IMR-90 (cell line): ENCODE results near the gene TAS2R8. TPM values are rescaled to one million over a fixed set of nuclear protein-coding genes. Genes with fewer than 3 reads are reported as not detected.

ENCODE experiments used
- ATAC-seq: fragments of 200-7000 bp; cut with Tn5 transposase; 2 replicates; pipeline ENCODE4 v1.9.1; 2020; ENCODE audit warnings: low read depth, mild to moderate bottlenecking, moderate library complexity
- BruUV-seq: library from RNA; stranded (reverse); fragments of 400-500 nt; replicated peaks from 2 replicates; lab custom pipeline; 2021; lab: Mats Ljungman, UMichigan
- CTCF ChIA-PET: fragments of 300-600 bp; formaldehyde crosslinking; extraction: SDS; loops from one replicate; lab custom pipeline; 2021; ENCODE audit warnings: antibody characterized with exemption; lab: Yijun Ruan, JAX
- POLR2A ChIA-PET: fragments of 300-600 bp; sonication (Branson Sonifier 250); formaldehyde crosslinking; loops from one replicate; lab custom pipeline; 2022; ENCODE audit warnings: antibody characterized with exemption; ENCODE audit not compliant: unreplicated experiment; lab: Charles Lee
- DNase-seq: peaks from one replicate; pipeline ENCODE4 v3.0.0; 2013
- H2AFZ ChIP-seq: replicated peaks from 2 replicates; pipeline ENCODE3; 2013; ENCODE audit warnings: low read length, mild to moderate bottlenecking; ENCODE audit not compliant: poor library complexity
- H2AK5ac ChIP-seq: 2 replicates; pipeline ENCODE4 v1.6.1; 2013; ENCODE audit warnings: low read depth, low read length, inconsistent platforms
- H2AK9ac ChIP-seq: replicated peaks from 2 replicates; pipeline ENCODE3; 2013; ENCODE audit warnings: mild to moderate bottlenecking, low read depth, low read length, moderate library complexity; ENCODE audit not compliant: poor library complexity
- H2BK120ac ChIP-seq: 2 replicates; pipeline ENCODE4 v1.6.1; 2013; ENCODE audit warnings: low read depth, low read length, inconsistent platforms
- H2BK15ac ChIP-seq: 3 replicates; pipeline ENCODE4 v1.6.1; 2013; ENCODE audit warnings: low read depth, low read length, inconsistent platforms
- H2BK20ac ChIP-seq: 2 replicates; pipeline ENCODE4 v1.6.1; 2013; ENCODE audit warnings: low read depth, mild to moderate bottlenecking, inconsistent platforms, low read length, moderate library complexity
- H2BK5ac ChIP-seq: 2 replicates; pipeline ENCODE4 v1.6.1; 2013; ENCODE audit warnings: mild to moderate bottlenecking, low read depth, low read length, inconsistent platforms; ENCODE audit not compliant: poor library complexity, severe bottlenecking
- H3K14ac ChIP-seq: replicated peaks from 2 replicates; pipeline ENCODE4 v1.6.1; 2013; ENCODE audit warnings: low read depth, low read length, inconsistent platforms
- H3K18ac ChIP-seq: 2 replicates; pipeline ENCODE4 v1.6.1; 2013; ENCODE audit warnings: low read depth, low read length, control low read depth
- H3K23ac ChIP-seq: 2 replicates; pipeline ENCODE4 v1.6.1; 2013; ENCODE audit warnings: low read depth, low read length, inconsistent platforms
- H3K27ac ChIP-seq: 2 replicates; pipeline ENCODE4 v1.5.1; 2013; ENCODE audit warnings: mild to moderate bottlenecking, control low read depth, low read length; ENCODE audit not compliant: insufficient read depth
- H3K27me3 ChIP-seq: 2 replicates; pipeline ENCODE4 v1.6.1; 2013; ENCODE audit warnings: low read length; ENCODE audit not compliant: control insufficient read depth, insufficient read depth
- H3K36me3 ChIP-seq: 2 replicates; pipeline ENCODE4 v1.6.1; 2013; ENCODE audit warnings: low read length, mixed read lengths; ENCODE audit not compliant: control insufficient read depth, insufficient read depth
- H3K4ac ChIP-seq: 2 replicates; pipeline ENCODE4 v1.6.1; 2013; ENCODE audit warnings: low read depth, low read length, inconsistent platforms
- H3K4me1 ChIP-seq: 2 replicates; pipeline ENCODE4 v1.6.1; 2013; ENCODE audit warnings: low read length, mixed read lengths; ENCODE audit not compliant: control insufficient read depth, insufficient read depth
- H3K4me2 ChIP-seq: 2 replicates; pipeline ENCODE4 v1.6.1; 2013; ENCODE audit warnings: low read depth, mild to moderate bottlenecking, control low read depth, low read length, moderate library complexity
- H3K4me3 ChIP-seq: 2 replicates; pipeline ENCODE4 v1.5.1; 2013; ENCODE audit warnings: low read depth, mild to moderate bottlenecking, control low read depth, low read length, moderate library complexity; ENCODE audit not compliant: insufficient read depth
- H3K56ac ChIP-seq: 2 replicates; pipeline ENCODE4 v1.6.1; 2013; ENCODE audit warnings: low read length, inconsistent platforms; ENCODE audit not compliant: insufficient read depth; ENCODE audit errors: extremely low read depth
- H3K79me1 ChIP-seq, 2 experiments: 2 replicates each; pipeline ENCODE4 v1.6.1; 2013; ENCODE audit warnings: low read length in 2 of 2, inconsistent platforms in 1 of 2, low read depth in 1 of 2
- H3K9ac ChIP-seq: 2 replicates; pipeline ENCODE4 v1.6.1; 2013; ENCODE audit warnings: low read depth, low read length, control low read depth
- H3K9me1 ChIP-seq: 2 replicates; pipeline ENCODE4 v1.6.1; 2013; ENCODE audit warnings: low read length, inconsistent platforms; ENCODE audit not compliant: insufficient read depth
- H3K9me3 ChIP-seq: 2 replicates; pipeline ENCODE4 v1.6.1; 2013; ENCODE audit warnings: low read length; ENCODE audit not compliant: control insufficient read depth, insufficient read depth
- H4K20me1 ChIP-seq: 2 replicates; pipeline ENCODE4 v1.6.1; 2013; ENCODE audit warnings: low read length, inconsistent platforms; ENCODE audit not compliant: insufficient read depth
- H4K5ac ChIP-seq: 2 replicates; pipeline ENCODE4 v1.6.1; 2013; ENCODE audit warnings: mild to moderate bottlenecking, low read depth, low read length, control low read depth
- H4K8ac ChIP-seq, 2 experiments: 2 replicates each; pipeline ENCODE4 v1.6.1; 2013; ENCODE audit warnings: low read depth in 2 of 2, low read length in 2 of 2, control low read depth in 1 of 2, inconsistent platforms in 1 of 2
- H4K91ac ChIP-seq: 2 replicates; pipeline ENCODE4 v1.6.1; 2013; ENCODE audit warnings: low read depth, low read length, inconsistent platforms; ENCODE audit not compliant: insufficient read depth
- RAD21 ChIP-seq: IDR thresholded peaks from 2 replicates; pipeline ENCODE4 v1.6.1; 2012; ENCODE audit warnings: low read length, improper control_type of control experiment
- WGBS, 2 experiments: methylation state at CpG; one replicate each; pipeline versions ENCODE4 v1.1.5 to v1.1.7; 2013; ENCODE audit warnings: missing lambda C conversion rate in 2 of 2; ENCODE audit not compliant: insufficient read length in 1 of 2; ENCODE audit errors: extremely low coverage in 2 of 2; 5-methylcytosine and 5-hydroxymethylcytosine counted together
- dilution Hi-C: fragments of 300-500 bp; cut with HindIII; formaldehyde crosslinking; loops from one replicate; pipeline ENCODE4 v1.14.3; 2018; ENCODE audit warnings: low sequenced_read_pairs; ENCODE audit not compliant: unreplicated experiment
- in situ Hi-C: fragments of 300-500 bp; cut with MboI; formaldehyde crosslinking; loops from 3 replicates; pipeline ENCODE4 v1.14.3; 2019; ENCODE audit warnings: low sequenced_read_pairs, inconsistent platforms, mixed read lengths
- intact Hi-C: fragments of 100-400 bp; cut with micrococcal nuclease; formaldehyde crosslinking; loops from 2 replicates; pipeline ENCODE4 v1.10.0; 2022
- polyA plus RNA-seq, 3 experiments: library from polyadenylated mRNA; depleted of rRNA; stranded (reverse); fragments of >200 nt; gene quantifications; 2 replicates each; pipeline ENCODE4 v1.2.3, GENCODE V29; 2012; ENCODE audit warnings: low replicate concordance in 1 of 3
- total RNA-seq: library from RNA; depleted of rRNA; stranded (reverse); fragments of >200 nt; gene quantifications from 2 replicates; pipeline ENCODE4 v1.2.3, GENCODE V29; 2012

The TAS2R8 gene
- total and polyA plus RNA-seq, 2 of the 4 experiments (the other 2 are of a cell fraction): not detected

GRCh38 chr12:10826258-10826657 lies 19.2 kb upstream of the TAS2R8 start, which contains the start of gene TAS2R10:
Gene TAS2R10, minus strand, starts transcription at chr12:10826358. Its CDS starts 89 bp downstream, at chr12:10826269.
- Histone ChIP-seq H3K9ac (no peak within 1 kb of the TSS), H3K9me1 (no peaks in the 10 kb centered on the region), H3K79me1 (no peaks in the 10 kb centered on the region), H3K4me2 (no peak within 1 kb of the TSS), H2BK15ac (no peak within 1 kb of the TSS), H4K5ac (no peak within 1 kb of the TSS), H2AK5ac (no peak within 1 kb of the TSS), H3K27ac (no peak within 1 kb of the TSS), H4K20me1 (no peaks in the 10 kb centered on the region), H3K4ac (no peak within 1 kb of the TSS), H2AFZ (no peak within 1 kb of the TSS), H2BK20ac (no peak within 1 kb of the TSS), H4K8ac (no peak within 1 kb of the TSS), H3K4me1 (no peaks in the 10 kb centered on the region), H3K27me3 (no peaks in the 10 kb centered on the region), H3K56ac (no peak within 1 kb of the TSS), H3K23ac (no peak within 1 kb of the TSS), H4K91ac (no peak within 1 kb of the TSS), H3K18ac (no peak within 1 kb of the TSS), H3K36me3 (no peaks in the 10 kb centered on the region), H2BK120ac (no peak within 1 kb of the TSS), H3K14ac (no peak within 1 kb of the TSS), H3K4me3 (no peak within 1 kb of the TSS), H2AK9ac (no peak within 1 kb of the TSS), H2BK5ac (no peak within 1 kb of the TSS), H3K9me3 (no peaks in the 10 kb centered on the region)
- WGBS, 2 experiments: 40% methylated on average over 1 of the region's 3 CpGs; no CpG with 5 or more reads in 1 of the 2 experiments
- dilution Hi-C loops (no loop called here), intact Hi-C loops (no loop called here), in situ Hi-C loops (no loop called here)
- no TSS peak for BruUV-seq
- CTCF ChIA-PET: no interaction called here
- TF ChIP-seq RAD21: no peak
- DNase-seq (no peak), ATAC-seq (no peak)
- POLR2A ChIA-PET: no interaction called here
